SK-N-MC (cell line): Measurements from ENCODE around the gene ABCD2.

Experiments used
- EZH2 ChIP-seq: fragments of 200-600 bp; sonication (generic); IDR thresholded peaks from one replicate; pipeline ENCODE4 v1.6.1; 2017; ENCODE audit warnings: antibody characterized with exemption
- FOXP2 ChIP-seq: optimal IDR thresholded peaks from 2 replicates; pipeline ENCODE3; 2011; ENCODE audit warnings: mild to moderate bottlenecking, moderate library complexity; ENCODE audit not compliant: insufficient read depth; ENCODE audit errors: extremely low read length, control extremely low read depth
- POLR2AphosphoS5 ChIP-seq: IDR thresholded peaks from 2 replicates; pipeline ENCODE4 v1.6.1; 2012; ENCODE audit warnings: mild to moderate bottlenecking, low read depth, low read length, borderline replicate concordance

GRCh38 chr12:39532448-39532847, 87.2 kb downstream of the ABCD2 start:
- no peak for TF ChIP-seq POLR2AphosphoS5
- no peak for TF ChIP-seq EZH2
- no peak for TF ChIP-seq FOXP2
